ENCODE results near the gene NRM.

DNA sequence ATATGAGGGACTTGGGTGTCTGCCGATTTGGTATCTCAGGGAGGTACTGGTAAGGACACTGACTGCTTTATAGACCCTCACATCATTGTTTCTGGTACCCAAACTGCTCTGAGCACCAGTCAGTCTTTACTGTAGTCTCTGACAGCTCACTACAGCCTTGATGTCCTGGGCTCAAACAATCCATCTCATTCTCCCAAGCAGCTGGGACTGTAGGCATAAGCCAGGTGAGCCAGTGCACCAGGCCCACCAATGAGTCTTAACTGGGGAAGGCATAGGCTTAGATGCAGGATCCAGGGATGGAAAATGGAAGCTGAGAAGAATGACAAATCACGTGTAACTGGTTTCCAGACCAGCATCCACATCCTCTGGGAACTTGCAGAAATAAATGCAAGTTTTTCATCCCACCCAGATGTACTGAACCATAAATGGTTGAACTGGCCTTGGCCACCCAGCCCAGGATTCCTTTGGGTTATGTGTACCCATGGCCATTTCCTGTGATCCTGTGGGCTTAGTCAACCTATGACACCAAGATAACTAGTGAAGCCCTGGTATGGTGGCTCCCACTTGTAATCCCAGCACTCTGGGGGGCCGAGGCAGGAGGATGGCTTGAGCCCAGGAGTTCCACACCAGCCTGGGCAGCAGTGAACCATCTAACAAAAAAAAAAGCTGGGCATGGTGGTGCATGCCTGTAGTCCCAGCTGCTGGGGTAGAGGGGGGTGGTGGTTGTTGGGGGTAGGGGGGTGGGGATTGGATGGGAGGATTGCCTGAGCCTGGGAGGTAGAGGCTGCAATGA is 35.1 kb upstream of the NRM start:
- TF ChIP-seq POLR2AphosphoS5 (IDR thresholded peaks at IDR 0.05; ENCODE audit: low read depth, low read length) (peak; percentile 86), POLR2A (IDR thresholded peaks at IDR 0.05; ENCODE audit: low read depth, low read length) (peak; percentile 89), TAF1 (IDR thresholded peaks at IDR 0.05; ENCODE audit: low read depth, low read length) (0 out of 2 replicates have a peak, but pooled peaks have one; percentile 16), PAX5 (IDR thresholded peaks at IDR 0.05; ENCODE audit: insufficient read depth, low read length, severe bottlenecking) (no peak), SPI1 (IDR thresholded peaks at IDR 0.05; ENCODE audit: low read depth, low read length) (no peak), POU2F2 (IDR thresholded peaks at IDR 0.05; ENCODE audit: low read depth, low read length) (peak; percentile 74)
